Activated T-cell treated with anti-CD3 and anti-CD28 coated beads, Interleukin-2, amount 50 U/mL, for 4 hours (primary cell): Measurements from ENCODE around the gene NEK6. TPM values are rescaled to one million over a fixed set of nuclear protein-coding genes. Genes with fewer than 3 reads are reported as not detected.

Experiments
- ATAC-seq, 2 donors: fragments of 200-7000 bp; cut with Tn5 transposase; one replicate each; pipeline ENCODE4 v1.10.0; 2021
- DNase-seq: peaks from one replicate; pipeline ENCODE4 v3.0.0-alpha.2; 2020
- H3K27me3 Mint-ChIP-seq: one replicate; pipeline ENCODE4 v1.8.0; 2021; ENCODE audit warnings: low read depth, mixed read lengths
- H3K36me3 Mint-ChIP-seq: one replicate; pipeline ENCODE4 v1.8.0; 2022; ENCODE audit warnings: mixed read lengths; ENCODE audit not compliant: insufficient read depth
- H3K4me1 Mint-ChIP-seq: one replicate; pipeline ENCODE4 v1.8.0; 2021; ENCODE audit warnings: low read depth, mixed read lengths
- H3K4me3 Mint-ChIP-seq: one replicate; pipeline ENCODE4 v1.8.0; 2021; ENCODE audit warnings: mild to moderate bottlenecking, moderate library complexity, mixed read lengths
- H3K9me3 Mint-ChIP-seq: one replicate; pipeline ENCODE4 v1.8.0; 2021; ENCODE audit warnings: mixed read lengths
- total RNA-seq, 3 donors: library from RNA; stranded (reverse); gene quantifications; one replicate each; pipeline ENCODE4 v1.2.1, GENCODE V29; 2021

NEK6 gene
- total RNA-seq, 3 donors from 2014 or later, result 29.8 to 46.1 (median 43.0) TPM

GRCh38 chr9:124365036-124365435 lies 107.3 kb downstream of the NEK6 start:
- H3K4me3 Mint-ChIP-seq, result no peak overlapping the region
- DNase-seq (no peak), ATAC-seq (no peak)
- no peaks in the 10 kb centered on the region for H3K27me3 Mint-ChIP-seq
- peaks cover 18% of the 10 kb centered on the region for H3K36me3 Mint-ChIP-seq
- H3K4me1 Mint-ChIP-seq, result peaks cover 51% of the 10 kb centered on the region
- no peaks in the 10 kb centered on the region for H3K9me3 Mint-ChIP-seq

DNA sequence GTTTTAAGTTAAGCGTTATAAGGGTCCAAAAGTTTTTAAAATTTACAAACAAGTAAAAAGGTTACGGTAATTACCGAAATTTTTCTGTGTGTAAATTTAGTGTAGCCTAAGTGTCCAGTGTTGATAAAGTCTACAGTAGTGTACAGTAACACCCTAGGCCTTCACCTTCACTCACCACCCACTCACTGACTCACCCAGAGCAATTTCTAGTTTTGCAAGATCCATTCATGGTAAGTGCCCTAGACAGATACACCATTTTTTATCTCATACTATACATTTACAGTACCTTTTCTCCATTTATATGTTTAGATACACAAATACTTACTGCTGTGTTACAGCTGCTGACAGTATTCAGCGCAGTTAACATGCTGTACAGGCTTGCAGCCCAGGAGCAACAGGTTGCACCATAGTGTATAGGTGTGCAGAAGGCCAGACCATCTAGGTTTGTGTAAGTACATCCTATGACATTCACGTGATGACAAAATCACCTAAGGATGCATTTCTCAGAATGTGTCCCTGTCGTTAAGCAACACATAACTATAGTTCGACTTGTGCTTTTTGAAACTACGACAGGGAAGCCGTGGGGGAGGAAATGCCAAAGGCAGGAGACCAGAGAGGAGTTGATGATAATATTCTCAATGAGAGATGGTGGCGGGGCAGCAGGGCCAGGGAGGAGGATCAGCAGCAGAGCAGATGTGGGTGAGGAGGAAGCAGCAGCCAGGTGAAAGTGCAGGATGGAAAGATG lies 108.9 kb downstream of the NEK6 start:
- Mint-ChIP-seq H3K4me1 (peaks cover 45% of the 10 kb centered on the region), H3K4me3 (no peak overlapping the region), H3K9me3 (no peaks in the 10 kb centered on the region), H3K27me3 (no peaks in the 10 kb centered on the region), H3K36me3 (peaks cover 18% of the 10 kb centered on the region)
- ATAC-seq (peak in 1 of 2 donors; percentile 37), DNase-seq (no peak)

DNA sequence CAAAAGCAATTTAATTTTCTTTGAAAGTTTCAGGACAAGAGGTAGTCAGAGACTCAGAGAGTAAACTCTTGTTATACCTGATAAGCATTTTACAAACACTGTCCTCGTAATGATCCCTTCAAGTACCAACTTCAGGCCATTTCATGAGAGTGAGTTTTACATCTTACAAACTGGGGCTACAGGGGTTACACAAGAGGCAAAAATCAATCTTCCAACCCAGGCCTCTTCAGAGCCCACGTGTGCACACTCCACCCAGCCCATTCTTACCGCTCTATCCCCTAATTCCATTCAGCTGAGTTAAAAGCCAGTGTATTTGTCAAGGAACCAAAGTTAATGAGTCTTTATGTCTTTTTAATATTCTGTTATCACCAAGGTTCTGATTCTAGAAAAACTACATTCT lies 110.9 kb downstream of the NEK6 start:
- Mint-ChIP-seq H3K9me3 (no peaks in the 10 kb centered on the region), H3K4me1 (peaks cover 52% of the 10 kb centered on the region), H3K27me3 (no peaks in the 10 kb centered on the region), H3K36me3 (peaks cover 15% of the 10 kb centered on the region), H3K4me3 (no peak overlapping the region)
- ATAC-seq (no peak), DNase-seq (no peak)

- H3K4me3 Mint-ChIP-seq, result no peak overlapping the region
- ATAC-seq, result no peak
- peaks cover 52% of the 10 kb centered on the region for H3K4me1 Mint-ChIP-seq
- no peaks in the 10 kb centered on the region for H3K27me3 Mint-ChIP-seq
- no peak for DNase-seq
- H3K9me3 Mint-ChIP-seq, result no peaks in the 10 kb centered on the region
- peaks cover 20% of the 10 kb centered on the region for H3K36me3 Mint-ChIP-seq
Measured at GRCh38 chr9:124369231-124369797, 111.6 kb downstream of the NEK6 start.

GRCh38 chr9:124370896-124371582 lies 113.3 kb downstream of the NEK6 start:
- ATAC-seq (no peak), DNase-seq (no peak)
- H3K36me3 Mint-ChIP-seq, result peaks cover 18% of the 10 kb centered on the region
- H3K27me3 Mint-ChIP-seq, result no peaks in the 10 kb centered on the region
- H3K9me3 Mint-ChIP-seq, result no peaks in the 10 kb centered on the region
- H3K4me1 Mint-ChIP-seq, result peaks cover 46% of the 10 kb centered on the region
- H3K4me3 Mint-ChIP-seq, result no peak overlapping the region

DNA sequence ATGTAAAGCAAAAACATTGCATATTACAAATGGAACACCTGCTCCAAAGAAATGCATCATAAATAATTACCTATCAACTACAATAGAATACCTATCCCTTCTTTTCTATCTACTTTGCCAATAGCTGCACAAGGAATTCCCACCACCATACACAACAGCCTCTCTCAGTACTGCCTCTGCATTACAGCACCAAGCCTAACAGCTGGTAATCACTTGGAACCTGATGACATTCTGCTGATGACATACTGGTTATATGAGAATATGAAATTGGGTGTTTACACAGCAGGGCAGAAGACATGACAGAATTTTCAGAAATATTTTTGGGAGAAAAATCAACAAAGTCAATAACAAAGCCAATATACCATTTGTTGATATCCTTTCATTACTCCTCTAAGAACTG lies 114.3 kb downstream of the NEK6 start:
- ATAC-seq (no peak), DNase-seq (no peak)
- peaks cover 40% of the 10 kb centered on the region for H3K4me1 Mint-ChIP-seq
- H3K9me3 Mint-ChIP-seq, result no peaks in the 10 kb centered on the region
- peaks cover 13% of the 10 kb centered on the region for H3K36me3 Mint-ChIP-seq
- no peak overlapping the region for H3K4me3 Mint-ChIP-seq
- H3K27me3 Mint-ChIP-seq, result no peaks in the 10 kb centered on the region

- DNase-seq (no peak), ATAC-seq (no peak)
- no peaks in the 10 kb centered on the region for H3K27me3 Mint-ChIP-seq
- peaks cover 35% of the 10 kb centered on the region for H3K4me1 Mint-ChIP-seq
- H3K9me3 Mint-ChIP-seq, result no peaks in the 10 kb centered on the region
- peaks cover 17% of the 10 kb centered on the region for H3K36me3 Mint-ChIP-seq
- H3K4me3 Mint-ChIP-seq, result no peak overlapping the region
Measured at GRCh38 chr9:124373386-124373785, 115.6 kb downstream of the NEK6 start.

- H3K27me3 Mint-ChIP-seq, result no peaks in the 10 kb centered on the region
- H3K9me3 Mint-ChIP-seq, result no peaks in the 10 kb centered on the region
- H3K4me3 Mint-ChIP-seq, result no peak overlapping the region
- DNase-seq (no peak), ATAC-seq (no peak)
- peaks cover 34% of the 10 kb centered on the region for H3K4me1 Mint-ChIP-seq
- H3K36me3 Mint-ChIP-seq, result peaks cover 18% of the 10 kb centered on the region
Measured at GRCh38 chr9:124373851-124374250, 116.1 kb downstream of the NEK6 start.

DNA sequence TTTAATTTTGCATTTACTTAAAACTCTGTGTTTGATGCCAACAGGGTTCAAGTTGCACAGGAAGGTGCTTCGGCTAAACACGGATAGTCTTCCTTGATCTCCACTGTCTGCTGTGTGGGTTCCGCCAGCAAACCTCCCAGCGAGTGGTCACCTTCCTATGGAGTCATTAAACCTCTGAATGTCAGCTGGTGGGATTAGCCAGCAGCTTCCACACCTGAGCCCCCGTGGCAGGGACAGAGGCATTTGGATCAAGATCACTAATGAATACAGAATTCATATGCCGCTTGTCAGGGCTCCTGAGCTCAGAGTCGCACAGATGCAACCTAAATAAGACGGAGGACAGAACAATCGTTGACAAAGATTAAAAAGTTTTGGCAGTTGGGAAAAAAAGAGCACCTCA lies 118.0 kb downstream of the NEK6 start:
- ATAC-seq (no peak), DNase-seq (no peak)
- H3K27me3 Mint-ChIP-seq, result no peaks in the 10 kb centered on the region
- H3K4me1 Mint-ChIP-seq, result peaks cover 36% of the 10 kb centered on the region
- H3K4me3 Mint-ChIP-seq, result no peak overlapping the region
- no peaks in the 10 kb centered on the region for H3K9me3 Mint-ChIP-seq
- H3K36me3 Mint-ChIP-seq, result peaks cover 28% of the 10 kb centered on the region

DNA sequence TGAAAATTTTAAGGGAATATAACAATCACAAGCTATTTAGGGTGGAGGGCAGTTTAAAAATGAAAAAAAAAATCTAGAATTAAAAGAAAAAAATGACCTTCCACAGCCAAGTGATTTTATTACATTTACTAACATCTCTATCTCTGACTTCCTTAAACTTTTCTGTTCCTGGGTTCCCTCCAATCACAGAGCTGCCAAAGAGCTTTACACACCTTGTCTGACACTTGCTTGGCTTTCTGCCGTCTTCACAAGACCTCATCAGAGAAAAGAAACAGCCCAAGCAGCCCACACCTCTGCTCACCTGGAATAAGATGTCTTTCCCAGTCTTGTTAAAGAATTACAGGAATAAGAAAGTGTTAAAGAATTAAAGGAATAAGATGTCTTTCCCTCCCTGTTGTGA lies 118.6 kb downstream of the NEK6 start:
- no peaks in the 10 kb centered on the region for H3K9me3 Mint-ChIP-seq

DNA sequence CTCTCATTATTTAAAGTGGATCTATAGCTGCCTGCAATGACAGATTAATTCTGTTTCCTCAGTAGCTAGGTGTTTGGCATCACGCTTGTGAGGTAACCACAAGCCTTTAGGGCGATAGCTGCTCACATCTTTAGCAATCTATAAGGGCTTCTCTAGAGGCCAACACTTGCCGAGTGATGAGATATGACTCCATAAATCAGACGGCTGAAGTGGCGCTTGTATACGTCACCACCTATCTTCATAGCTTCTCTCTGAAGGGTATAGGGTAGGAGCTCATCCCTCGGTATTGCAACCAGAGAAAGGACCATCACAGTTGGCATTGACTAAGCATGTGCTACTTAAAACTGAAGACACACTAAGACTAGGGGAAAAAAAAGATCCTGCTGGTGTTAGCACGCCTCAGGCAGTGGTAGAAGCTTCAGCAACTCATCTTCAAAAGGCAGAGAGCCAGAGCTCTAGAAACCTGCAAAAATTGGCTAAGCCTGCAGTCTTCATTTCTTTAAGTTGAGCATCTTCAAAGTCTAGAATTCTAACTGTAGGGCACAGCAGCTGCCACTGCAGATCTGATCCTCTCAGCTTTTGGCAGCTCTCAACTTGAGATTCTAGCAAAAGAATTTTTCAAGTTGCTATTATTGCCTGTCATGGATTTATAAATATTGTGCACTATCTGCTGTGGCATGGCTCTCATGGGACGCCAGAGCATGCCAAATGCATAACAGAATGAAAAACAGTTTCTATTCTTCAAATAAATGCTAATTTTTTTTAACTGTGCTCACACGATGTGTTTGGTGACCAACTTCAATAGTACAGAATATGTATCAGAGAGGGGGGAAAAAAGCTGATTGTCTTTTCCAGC lies 120.0 kb downstream of the NEK6 start:
- H3K36me3 Mint-ChIP-seq, result peaks cover 30% of the 10 kb centered on the region
- no peaks in the 10 kb centered on the region for H3K27me3 Mint-ChIP-seq
- no peak for DNase-seq

More for the DNA sequence above, 118.6 kb downstream of the NEK6 start:
- ATAC-seq (no peak), DNase-seq (no peak)
- peaks cover 35% of the 10 kb centered on the region for H3K4me1 Mint-ChIP-seq
- H3K4me3 Mint-ChIP-seq, result no peak overlapping the region
- no peaks in the 10 kb centered on the region for H3K27me3 Mint-ChIP-seq
- H3K36me3 Mint-ChIP-seq, result peaks cover 28% of the 10 kb centered on the region

DNA sequence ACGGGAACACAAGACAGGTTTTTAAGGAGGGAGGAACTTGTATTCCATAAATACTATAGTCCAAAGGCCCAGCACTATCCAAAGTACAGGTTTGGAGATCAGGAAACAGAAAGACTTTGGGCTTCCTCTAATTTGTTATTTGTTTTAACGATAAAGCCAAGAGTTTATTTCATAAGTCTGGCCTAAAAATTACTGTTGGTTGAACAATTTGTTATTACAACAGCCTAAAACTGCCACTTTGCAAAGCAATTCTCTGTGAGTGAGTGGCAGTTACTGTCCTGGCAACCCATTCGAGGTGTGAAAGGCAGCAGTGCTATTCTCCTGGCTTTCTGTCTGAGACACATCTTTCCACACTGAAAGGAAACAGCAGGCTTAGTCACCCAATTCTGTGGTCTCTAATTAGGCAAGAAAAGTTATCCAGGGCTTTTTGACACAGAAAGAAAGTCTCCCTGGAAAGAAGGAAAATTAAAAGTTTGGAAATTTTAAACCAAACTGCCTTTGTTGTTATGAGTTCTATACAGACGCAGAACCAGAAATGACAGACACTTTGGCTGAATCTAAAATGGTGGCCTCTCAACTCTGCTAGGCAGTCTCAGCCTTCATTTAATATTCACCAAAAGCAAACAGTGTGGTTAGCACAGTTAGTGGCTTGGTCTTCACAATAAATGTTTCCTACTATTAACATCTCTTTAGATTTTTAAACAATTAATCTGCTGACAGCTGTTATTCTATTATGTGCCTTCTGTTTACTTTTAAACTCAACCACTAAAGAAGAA lies 123.6 kb downstream of the NEK6 start:
- H3K4me3 Mint-ChIP-seq, result no peak overlapping the region
- DNase-seq, result no peak
- H3K4me1 Mint-ChIP-seq, result peaks cover 17% of the 10 kb centered on the region
- no peaks in the 10 kb centered on the region for H3K9me3 Mint-ChIP-seq
- H3K36me3 Mint-ChIP-seq, result peaks cover 30% of the 10 kb centered on the region
- no peaks in the 10 kb centered on the region for H3K27me3 Mint-ChIP-seq
- no peak for ATAC-seq

More for the DNA sequence above, 120.0 kb downstream of the NEK6 start:
- Mint-ChIP-seq H3K4me3 (no peak overlapping the region), H3K9me3 (no peaks in the 10 kb centered on the region), H3K4me1 (peaks cover 23% of the 10 kb centered on the region)
- no peak for ATAC-seq

- DNase-seq, result no peak
- H3K36me3 Mint-ChIP-seq, result peaks cover 24% of the 10 kb centered on the region
Measured at GRCh38 chr9:124384210-124384609, 126.5 kb downstream of the NEK6 start.

More at GRCh38 chr9:124384210-124384609, 126.5 kb downstream of the NEK6 start:
- Mint-ChIP-seq H3K4me3 (no peak overlapping the region), H3K9me3 (no peaks in the 10 kb centered on the region), H3K27me3 (no peaks in the 10 kb centered on the region), H3K4me1 (peaks cover 27% of the 10 kb centered on the region)
- ATAC-seq, result no peak
